ENCODE data around the gene RFTN2.
"Not testable (repeated sequence)": the region's sequence is repeated elsewhere in the genome, so short reads cannot be mapped to it uniquely, and the experiment has no call there.

The RFTN2 gene

GRCh38 chr2:197560146-197560665 lies 115.2 kb downstream of the RFTN2 start:
- Histone ChIP-seq H3K4me3 (ENCODE audit: low read depth, low read length) (no peak overlapping the region), H3K36me3 (ENCODE audit: control insufficient read depth, insufficient read depth, low read length) (no peaks in the 10 kb centered on the region), H3K9me3 (ENCODE audit: control insufficient read depth, insufficient read depth, low read length) (no peaks in the 10 kb centered on the region), H3K4me1 (ENCODE audit: control insufficient read depth, insufficient read depth, low read length) (no peaks in the 10 kb centered on the region), H3K9ac (ENCODE audit: low read depth, low read length) (no peak overlapping the region), H3K27me3 (ENCODE audit: control insufficient read depth, insufficient read depth, low read length) (no peaks in the 10 kb centered on the region)

DNA sequence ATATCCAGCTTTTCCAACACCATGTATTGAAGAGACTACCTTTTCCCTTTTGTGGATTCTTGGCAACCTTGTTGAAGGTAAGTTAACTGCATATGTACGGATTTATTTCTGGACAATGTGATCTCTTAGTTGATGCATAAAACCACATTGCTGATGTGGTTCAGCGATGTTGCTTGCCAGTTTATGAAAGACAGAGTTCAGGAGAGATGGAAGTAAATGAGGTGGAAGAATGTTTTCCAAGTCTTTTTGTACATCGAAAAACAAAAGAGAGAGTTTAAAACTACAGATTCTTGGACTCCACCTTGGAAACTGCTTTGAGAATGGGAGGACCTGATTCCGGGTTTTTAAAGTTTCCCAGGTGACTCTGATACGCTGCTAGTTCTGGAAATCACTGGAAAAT lies 115.7 kb downstream of the RFTN2 start:
- H3K36me3 ChIP-seq (ENCODE audit: control insufficient read depth, insufficient read depth, low read length): no peaks in the 10 kb centered on the region
- no peaks in the 10 kb centered on the region for H3K9me3 ChIP-seq (ENCODE audit: control insufficient read depth, insufficient read depth, low read length)
- no peak overlapping the region for H3K9ac ChIP-seq (ENCODE audit: low read depth, low read length)
- no peaks in the 10 kb centered on the region for H3K4me1 ChIP-seq (ENCODE audit: control insufficient read depth, insufficient read depth, low read length)
- H3K27me3 ChIP-seq (ENCODE audit: control insufficient read depth, insufficient read depth, low read length): no peaks in the 10 kb centered on the region
- no peak overlapping the region for H3K4me3 ChIP-seq (ENCODE audit: low read depth, low read length)

- Histone ChIP-seq H3K4me1 (ENCODE audit: control insufficient read depth, insufficient read depth, low read length) (no peaks in the 10 kb centered on the region), H3K4me3 (ENCODE audit: low read depth, low read length) (no peak overlapping the region), H3K9ac (ENCODE audit: low read depth, low read length) (no peak overlapping the region), H3K36me3 (ENCODE audit: control insufficient read depth, insufficient read depth, low read length) (no peaks in the 10 kb centered on the region), H3K9me3 (ENCODE audit: control insufficient read depth, insufficient read depth, low read length) (no peaks in the 10 kb centered on the region), H3K27me3 (ENCODE audit: control insufficient read depth, insufficient read depth, low read length) (no peaks in the 10 kb centered on the region)
Observed at GRCh38 chr2:197558393-197558792, 117.0 kb downstream of the RFTN2 start.

- Histone ChIP-seq H3K9ac (ENCODE audit: low read depth, low read length) (no peak overlapping the region), H3K36me3 (ENCODE audit: control insufficient read depth, insufficient read depth, low read length) (no peaks in the 10 kb centered on the region), H3K27me3 (ENCODE audit: control insufficient read depth, insufficient read depth, low read length) (no peaks in the 10 kb centered on the region), H3K4me1 (ENCODE audit: control insufficient read depth, insufficient read depth, low read length) (no peaks in the 10 kb centered on the region), H3K4me3 (ENCODE audit: low read depth, low read length) (no peak overlapping the region), H3K9me3 (ENCODE audit: control insufficient read depth, insufficient read depth, low read length) (no peaks in the 10 kb centered on the region)
Observed at GRCh38 chr2:197556456-197556855, 118.9 kb downstream of the RFTN2 start.

GRCh38 chr2:197555467-197555866 lies 119.9 kb downstream of the RFTN2 start:
- H3K9ac ChIP-seq (ENCODE audit: low read depth, low read length): no peak overlapping the region
- no peaks in the 10 kb centered on the region for H3K4me1 ChIP-seq (ENCODE audit: control insufficient read depth, insufficient read depth, low read length)
- H3K36me3 ChIP-seq (ENCODE audit: control insufficient read depth, insufficient read depth, low read length): no peaks in the 10 kb centered on the region
- H3K4me3 ChIP-seq (ENCODE audit: low read depth, low read length): no peak overlapping the region
- no peaks in the 10 kb centered on the region for H3K9me3 ChIP-seq (ENCODE audit: control insufficient read depth, insufficient read depth, low read length)
- H3K27me3 ChIP-seq (ENCODE audit: control insufficient read depth, insufficient read depth, low read length): no peaks in the 10 kb centered on the region

- not testable (repeated sequence) for H3K4me3 ChIP-seq (ENCODE audit: low read depth, low read length); H3K4me1 ChIP-seq (ENCODE audit: control insufficient read depth, insufficient read depth, low read length); H3K36me3 ChIP-seq (ENCODE audit: control insufficient read depth, insufficient read depth, low read length); H3K9me3 ChIP-seq (ENCODE audit: control insufficient read depth, insufficient read depth, low read length); H3K27me3 ChIP-seq (ENCODE audit: control insufficient read depth, insufficient read depth, low read length); H3K9ac ChIP-seq (ENCODE audit: low read depth, low read length)
Observed at GRCh38 chr2:197551260-197551659, 124.1 kb downstream of the RFTN2 start.

DNA sequence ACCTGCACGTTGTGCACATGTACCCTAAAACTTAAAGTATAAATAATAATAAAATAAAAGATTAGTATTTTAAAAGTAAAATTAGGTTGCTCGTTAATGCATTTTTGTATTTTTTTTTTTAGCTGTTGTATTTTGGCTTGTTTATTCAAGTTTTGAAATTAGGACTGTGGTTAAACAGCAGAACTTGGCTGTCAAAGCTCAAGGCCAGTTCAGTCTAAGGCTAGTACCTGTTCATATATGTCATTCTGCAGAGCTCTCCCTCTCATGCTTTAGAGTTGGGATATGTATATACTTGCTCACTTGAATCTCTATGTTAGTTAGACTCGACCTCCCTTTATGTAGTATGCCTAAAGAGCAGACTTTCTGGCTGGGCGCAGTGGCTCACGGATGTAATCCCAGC lies 126.8 kb downstream of the RFTN2 start:
- Histone ChIP-seq H3K4me3 (ENCODE audit: low read depth, low read length) (no peak overlapping the region), H3K9me3 (ENCODE audit: control insufficient read depth, insufficient read depth, low read length) (no peaks in the 10 kb centered on the region), H3K36me3 (ENCODE audit: control insufficient read depth, insufficient read depth, low read length) (no peaks in the 10 kb centered on the region), H3K9ac (ENCODE audit: low read depth, low read length) (no peak overlapping the region), H3K4me1 (ENCODE audit: control insufficient read depth, insufficient read depth, low read length) (no peaks in the 10 kb centered on the region), H3K27me3 (ENCODE audit: control insufficient read depth, insufficient read depth, low read length) (no peaks in the 10 kb centered on the region)

DNA sequence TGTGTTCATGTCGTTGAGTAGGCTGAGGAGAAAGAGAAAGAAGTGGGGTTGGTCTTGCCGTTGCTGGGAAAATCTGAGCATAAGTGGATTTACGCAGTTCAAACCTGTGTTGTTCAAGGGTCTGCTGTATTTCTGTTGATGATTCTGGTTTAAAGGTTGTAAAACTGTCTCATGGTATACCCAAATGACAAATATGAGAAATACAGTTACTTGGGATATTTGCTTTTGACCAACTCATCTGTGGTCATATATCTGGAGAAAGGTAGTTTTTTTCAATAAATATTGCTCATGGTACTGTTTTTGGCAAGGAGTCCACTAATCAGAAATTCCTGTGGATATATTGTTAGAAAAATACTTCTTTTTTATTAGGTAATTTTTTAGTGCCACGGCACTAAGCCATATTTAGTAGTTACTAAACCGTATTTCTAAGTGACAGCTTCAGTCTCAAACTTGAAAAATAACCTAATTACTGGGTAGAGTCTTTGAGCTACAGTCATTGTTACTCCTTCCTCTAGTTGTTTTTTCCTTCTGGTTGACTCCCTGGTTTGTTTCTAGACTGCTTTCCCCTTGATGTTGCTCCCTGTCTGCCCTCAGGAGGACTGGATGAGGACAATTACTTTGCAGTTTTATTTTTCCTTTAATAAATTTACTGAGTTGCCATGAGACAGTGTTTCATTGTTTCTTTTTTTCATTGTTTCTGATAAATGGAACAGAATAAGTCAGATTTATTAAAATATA lies 128.1 kb downstream of the RFTN2 start:
- no peaks in the 10 kb centered on the region for H3K9me3 ChIP-seq (ENCODE audit: control insufficient read depth, insufficient read depth, low read length)
- no peak overlapping the region for H3K4me3 ChIP-seq (ENCODE audit: low read depth, low read length)
- no peaks in the 10 kb centered on the region for H3K4me1 ChIP-seq (ENCODE audit: control insufficient read depth, insufficient read depth, low read length)
- no peaks in the 10 kb centered on the region for H3K27me3 ChIP-seq (ENCODE audit: control insufficient read depth, insufficient read depth, low read length)
- no peak overlapping the region for H3K9ac ChIP-seq (ENCODE audit: low read depth, low read length)
- H3K36me3 ChIP-seq (ENCODE audit: control insufficient read depth, insufficient read depth, low read length): no peaks in the 10 kb centered on the region

DNA sequence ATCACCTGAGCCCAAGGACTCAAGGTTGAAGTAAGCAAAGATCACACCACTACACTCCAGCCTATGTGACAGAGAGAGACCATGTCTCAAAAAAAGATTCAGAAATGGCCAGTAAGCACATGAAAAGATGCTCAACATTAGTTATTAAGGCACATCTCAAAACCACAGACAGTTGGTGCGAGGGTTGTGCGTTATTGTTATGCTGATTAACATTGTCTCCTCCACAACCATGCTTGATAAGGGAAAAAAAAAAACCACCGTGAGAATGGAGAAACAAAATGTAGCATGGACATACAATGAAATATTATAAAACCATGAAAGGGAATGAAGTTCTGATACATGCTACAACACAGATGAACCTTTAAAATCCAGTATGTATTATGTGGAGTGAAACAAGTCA lies 132.2 kb downstream of the RFTN2 start:
- Histone ChIP-seq H3K4me1 (ENCODE audit: control insufficient read depth, insufficient read depth, low read length) (no peaks in the 10 kb centered on the region), H3K9me3 (ENCODE audit: control insufficient read depth, insufficient read depth, low read length) (no peaks in the 10 kb centered on the region), H3K36me3 (ENCODE audit: control insufficient read depth, insufficient read depth, low read length) (peaks cover 2% of the 10 kb centered on the region), H3K27me3 (ENCODE audit: control insufficient read depth, insufficient read depth, low read length) (no peaks in the 10 kb centered on the region), H3K4me3 (ENCODE audit: low read depth, low read length) (no peak overlapping the region), H3K9ac (ENCODE audit: low read depth, low read length) (no peak overlapping the region)

DNA sequence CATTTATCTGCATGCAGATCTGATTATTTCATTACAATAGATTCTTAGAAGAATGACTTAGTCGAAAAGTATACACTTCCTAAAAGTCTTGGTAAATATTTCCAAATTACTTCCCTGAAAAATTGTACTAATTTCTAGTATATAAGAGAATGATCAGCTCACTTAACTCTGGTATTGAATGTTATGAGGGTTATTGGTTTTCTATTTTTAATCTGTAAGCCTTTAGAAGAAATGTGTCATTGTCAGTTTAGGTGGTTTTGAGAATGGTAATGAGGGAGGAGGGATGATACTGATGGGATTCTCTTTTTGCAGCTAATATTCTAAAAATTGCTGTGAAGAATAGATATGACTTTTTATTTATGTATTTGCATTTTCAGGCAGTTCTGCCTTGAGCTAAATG lies 135.7 kb downstream of the RFTN2 start:
- Histone ChIP-seq H3K9ac (ENCODE audit: low read depth, low read length) (no peak overlapping the region), H3K36me3 (ENCODE audit: control insufficient read depth, insufficient read depth, low read length) (peaks cover 10% of the 10 kb centered on the region), H3K9me3 (ENCODE audit: control insufficient read depth, insufficient read depth, low read length) (no peaks in the 10 kb centered on the region), H3K27me3 (ENCODE audit: control insufficient read depth, insufficient read depth, low read length) (no peaks in the 10 kb centered on the region), H3K4me3 (ENCODE audit: low read depth, low read length) (no peak overlapping the region), H3K4me1 (ENCODE audit: control insufficient read depth, insufficient read depth, low read length) (no peaks in the 10 kb centered on the region)

DNA sequence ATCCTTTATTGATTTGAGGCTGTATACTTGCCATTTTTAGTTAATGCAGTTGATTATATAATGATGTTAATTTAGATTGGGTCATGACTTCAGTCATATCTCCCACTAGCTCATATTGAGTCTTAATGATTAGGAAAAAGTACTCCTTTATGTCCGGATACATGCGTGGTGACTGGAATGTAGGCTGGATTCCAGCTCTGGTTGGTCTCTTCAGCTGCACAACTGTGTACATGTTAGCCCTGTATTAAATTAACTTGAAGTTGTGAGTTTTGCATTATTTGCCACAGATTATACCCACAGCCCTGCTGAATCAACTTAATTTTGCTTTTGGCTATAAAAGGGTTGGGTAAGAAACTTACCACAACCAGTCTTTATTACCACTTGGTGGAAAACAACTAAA lies 137.0 kb downstream of the RFTN2 start:
- H3K9ac ChIP-seq (ENCODE audit: low read depth, low read length): no peak overlapping the region
- no peaks in the 10 kb centered on the region for H3K4me1 ChIP-seq (ENCODE audit: control insufficient read depth, insufficient read depth, low read length)
- H3K4me3 ChIP-seq (ENCODE audit: low read depth, low read length): no peak overlapping the region
- no peaks in the 10 kb centered on the region for H3K9me3 ChIP-seq (ENCODE audit: control insufficient read depth, insufficient read depth, low read length)
- H3K36me3 ChIP-seq (ENCODE audit: control insufficient read depth, insufficient read depth, low read length): peaks cover 10% of the 10 kb centered on the region
- H3K27me3 ChIP-seq (ENCODE audit: control insufficient read depth, insufficient read depth, low read length): no peaks in the 10 kb centered on the region

Measured in iPS-15b (cell line).